Bronchial epithelial cell (primary cell): ENCODE data around the gene STMN3. TPM values are rescaled to one million over a fixed set of nuclear protein-coding genes. Genes with fewer than 3 reads are reported as not detected.
A peak's percentile ranks its signal among the peaks of the same experiment; 100 is the strongest.
"Not testable (repeated sequence)": the region's sequence is repeated elsewhere in the genome, so short reads cannot be mapped to it uniquely, and the experiment has no call there.

Source experiments
- DNase-seq: peaks from one replicate; pipeline ENCODE4 v3.0.0-alpha.2; 2010; ENCODE audit warnings: low read depth
- FAIRE-seq: peaks from 2 replicates; lab custom pipeline; 2011; peaks lifted over from hg19 to GRCh38; lab: Jason Lieb, UNC
- H3K27me3 ChIP-seq: 2 replicates; pipeline ENCODE4 v1.5.1; 2011; ENCODE audit warnings: low read length; ENCODE audit not compliant: control insufficient read depth, insufficient read depth
- H3K36me3 ChIP-seq: 2 replicates; pipeline ENCODE4 v1.5.1; 2011; ENCODE audit warnings: low read length; ENCODE audit not compliant: control insufficient read depth, insufficient read depth
- H3K4me3 ChIP-seq: 2 replicates; pipeline ENCODE4 v1.5.1; 2011; ENCODE audit warnings: mild to moderate bottlenecking, low read depth, low read length, control low read depth
- CTCF ChIP-seq: IDR thresholded peaks from 2 replicates; pipeline ENCODE4 v1.5.1; 2011; ENCODE audit warnings: mild to moderate bottlenecking, moderate library complexity, low read length, control low read depth, inconsistent platforms; ENCODE audit not compliant: insufficient read depth, severe bottlenecking
- total RNA-seq: library from RNA; depleted of rRNA; stranded (reverse); fragments of >200 nt; gene quantifications from 2 replicates; pipeline ENCODE4 v1.2.1, GENCODE V29; 2014

The STMN3 gene
- total RNA-seq, 1 donor from 2014 or later: not detected

DNA sequence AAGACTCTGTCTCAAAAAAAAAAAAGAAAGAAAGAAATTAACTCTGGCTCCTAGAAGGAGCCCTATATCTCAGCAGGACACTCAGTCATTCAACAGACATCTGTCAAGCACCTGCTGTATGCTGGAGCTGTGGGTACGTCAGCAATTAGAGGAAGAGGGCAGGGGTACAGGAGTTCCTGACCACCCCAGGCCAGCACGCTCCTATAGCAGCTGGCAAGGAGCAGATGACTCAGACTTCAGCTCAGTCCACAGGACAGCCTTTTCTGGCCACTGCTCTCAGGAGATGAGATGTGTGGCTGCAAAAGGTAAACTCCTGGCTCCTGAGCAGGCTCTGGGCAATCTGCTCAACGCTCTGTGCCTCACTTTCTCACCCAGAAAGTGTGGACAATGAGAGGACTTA, 3.2 kb upstream of the STMN3 start:
- no peak for TF ChIP-seq CTCF
- Histone ChIP-seq H3K36me3 (no peaks in the 10 kb centered on the region), H3K4me3 (no peak overlapping the region), H3K27me3 (no peaks in the 10 kb centered on the region)
- FAIRE-seq (no peak), DNase-seq (no peak)

GRCh38 chr20:63655249-63655648, 2.0 kb upstream of the STMN3 start:
- Histone ChIP-seq H3K27me3 (no peaks in the 10 kb centered on the region), H3K36me3 (no peaks in the 10 kb centered on the region), H3K4me3 (no peak overlapping the region)
- no peak for FAIRE-seq
- TF ChIP-seq CTCF: no peak
- DNase-seq: no peak

GRCh38 chr20:63653974-63654668, 897 bp upstream of the STMN3 start:
- no peak for DNase-seq
- H3K27me3 ChIP-seq: no peaks in the 10 kb centered on the region
- no peak overlapping the region for H3K4me3 ChIP-seq
- no peak for TF ChIP-seq CTCF
- H3K36me3 ChIP-seq: no peaks in the 10 kb centered on the region
- FAIRE-seq: no peak

DNA sequence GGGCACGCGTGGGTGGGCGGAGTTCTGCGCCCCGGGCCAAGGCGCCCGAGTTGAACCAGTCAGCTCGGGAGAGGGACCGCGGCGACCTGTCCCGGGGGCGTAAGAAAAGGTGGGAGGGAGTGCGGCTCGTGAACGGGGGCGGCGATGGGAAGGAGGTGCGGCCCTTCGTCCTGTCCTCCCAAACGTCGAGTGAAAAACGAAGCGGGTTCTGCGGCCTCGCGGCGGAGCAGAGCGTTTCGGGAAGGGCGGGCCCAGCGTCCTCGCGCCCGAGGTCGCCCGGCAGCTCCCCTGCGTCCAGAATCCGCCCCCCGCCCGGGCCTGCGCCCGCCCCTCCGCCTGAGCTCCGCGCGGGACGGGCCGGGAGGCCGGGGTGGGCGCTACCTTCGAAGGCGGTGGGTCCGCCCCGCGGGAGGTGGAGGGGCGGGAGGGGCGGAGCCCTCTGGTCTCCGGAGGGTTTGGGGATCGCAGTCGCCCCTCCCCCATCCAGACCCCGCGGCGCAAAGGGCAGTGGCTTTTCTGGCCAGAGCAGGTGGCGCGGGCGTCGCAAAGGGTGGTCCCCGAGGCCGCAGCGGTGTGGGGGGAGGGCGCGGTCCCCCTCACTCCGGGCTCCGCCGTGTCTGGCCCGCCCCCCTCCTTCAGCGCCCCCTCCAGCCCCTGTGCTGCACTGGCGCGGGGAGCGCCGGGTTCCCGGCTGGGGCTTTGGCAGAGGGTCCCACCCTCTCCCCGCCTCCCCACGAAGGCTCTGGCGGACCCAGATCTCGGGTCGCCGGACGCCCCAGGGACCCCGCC, 838 bp downstream of the STMN3 start:
- DNase-seq (no peak), FAIRE-seq (no peak)
- Histone ChIP-seq H3K27me3 (no peaks in the 10 kb centered on the region), H3K4me3 (peak overlapping the region; percentile 20), H3K36me3 (no peaks in the 10 kb centered on the region)
- no peak for TF ChIP-seq CTCF

DNA sequence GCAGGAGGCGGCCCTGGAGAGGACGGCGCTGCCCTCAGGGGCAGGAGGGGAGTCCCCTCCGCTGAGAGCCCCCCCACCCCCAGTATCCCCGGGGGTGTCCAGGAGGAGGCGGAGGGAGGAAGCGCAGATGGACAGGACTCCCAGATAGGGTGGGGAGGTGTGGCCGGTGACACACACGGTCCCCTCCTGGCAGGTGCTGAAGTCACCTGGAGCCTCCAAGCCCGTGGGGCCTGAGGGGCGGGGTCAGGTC, 1.4 kb downstream of the STMN3 start:
- DNase-seq: no peak
- no peak for TF ChIP-seq CTCF
- Histone ChIP-seq H3K36me3 (no peaks in the 10 kb centered on the region), H3K4me3 (no peak overlapping the region), H3K27me3 (no peaks in the 10 kb centered on the region)
- no peak for FAIRE-seq

DNA sequence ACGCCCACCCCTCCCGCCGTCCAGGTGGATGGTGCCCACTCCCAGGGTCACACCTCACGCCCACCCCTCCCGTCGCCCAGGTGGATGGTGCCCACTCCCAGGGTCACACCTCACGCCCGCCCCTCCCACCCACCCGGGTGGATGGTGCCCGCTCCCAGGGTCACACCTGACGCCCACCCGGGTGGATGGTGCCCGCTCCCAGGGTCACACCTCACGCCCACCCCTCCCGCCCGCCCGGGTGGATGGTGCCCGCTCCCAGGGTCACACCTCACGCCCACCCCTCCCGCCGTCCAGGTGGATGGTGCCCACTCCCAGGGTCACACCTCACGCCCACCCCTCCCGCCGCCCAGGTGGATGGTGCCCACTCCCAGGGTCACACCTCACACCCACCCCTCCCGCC, 2.7 kb downstream of the STMN3 start:
- not testable (repeated sequence) for H3K4me3 ChIP-seq, FAIRE-seq, DNase-seq, H3K36me3 ChIP-seq, H3K27me3 ChIP-seq
